Measurements from ENCODE around the gene CNOT3.
"Not testable (repeated sequence)": the region's sequence is repeated elsewhere in the genome, so short reads cannot be mapped to it uniquely, and the experiment has no call there.

Gene CNOT3

DNA sequence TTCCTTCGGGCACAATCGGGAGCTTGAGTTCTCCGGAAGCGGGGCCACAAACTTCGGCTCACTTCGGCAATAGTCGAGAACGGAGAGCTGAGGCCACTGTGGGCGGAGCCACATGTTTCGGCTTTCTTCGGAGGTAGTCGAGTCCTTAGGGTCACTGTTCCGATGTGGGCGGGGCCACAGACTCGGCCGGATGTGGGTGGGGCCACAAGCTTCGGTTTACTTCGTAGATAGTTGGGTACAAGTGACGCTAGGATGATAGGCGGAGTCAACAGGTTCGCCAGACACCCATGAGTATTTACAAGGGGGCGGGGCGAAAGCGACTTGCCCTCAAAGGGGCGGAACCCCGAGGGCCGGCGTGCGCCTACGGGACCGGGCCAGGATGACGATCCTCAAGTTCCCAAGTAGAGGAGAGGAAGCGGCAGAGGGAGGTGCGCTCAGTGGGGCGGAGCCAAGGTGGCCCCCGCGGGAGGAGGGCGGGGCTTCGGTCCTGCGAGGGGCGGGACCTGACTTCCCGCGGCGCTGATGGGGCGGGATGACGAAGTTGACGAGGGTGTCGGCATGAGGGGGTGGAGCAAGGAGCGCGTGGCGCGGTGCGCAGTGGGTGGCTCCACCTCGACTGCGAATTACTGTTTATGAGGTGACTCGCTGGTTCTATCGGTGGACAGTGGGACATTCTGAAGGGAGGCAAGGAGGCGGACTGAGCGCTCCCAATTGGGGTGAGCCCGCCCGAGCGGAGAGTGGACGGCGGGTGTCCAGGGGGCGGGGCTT is 52.4 kb downstream of the CNOT3 start:
- peak; percentile 99 to 100 for DNase-seq (ENCODE audit: extremely low read depth in 1 of 2, low read depth in 1 of 2)

DNA sequence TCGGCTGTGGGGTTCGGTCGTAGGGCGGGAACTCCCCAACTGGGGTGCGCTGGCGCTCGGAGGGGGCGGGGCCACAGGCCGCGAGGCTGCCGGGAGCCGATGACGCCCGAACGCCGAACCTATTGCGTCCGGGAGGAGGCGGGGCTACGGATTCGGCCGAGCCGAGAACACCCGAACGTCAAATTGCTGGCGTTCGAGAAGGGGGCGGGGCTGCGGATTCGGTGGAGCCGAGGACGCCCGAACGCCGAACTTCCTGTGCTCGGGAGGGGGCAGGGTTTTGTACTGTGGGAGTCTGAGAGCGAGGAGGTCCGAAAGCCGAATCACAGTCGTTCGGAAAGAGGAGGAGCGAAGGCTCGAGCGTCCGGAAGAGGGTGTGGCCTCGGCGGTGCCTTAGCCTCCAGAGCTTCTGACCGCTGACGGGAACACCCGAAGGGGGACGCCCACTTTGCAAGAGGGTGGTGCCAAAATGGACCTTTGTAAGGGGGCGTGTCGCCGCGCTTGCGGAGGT is 53.0 kb downstream of the CNOT3 start:
- peak; percentile 99 to 100 for DNase-seq (ENCODE audit: extremely low read depth in 1 of 2, low read depth in 1 of 2)

DNA sequence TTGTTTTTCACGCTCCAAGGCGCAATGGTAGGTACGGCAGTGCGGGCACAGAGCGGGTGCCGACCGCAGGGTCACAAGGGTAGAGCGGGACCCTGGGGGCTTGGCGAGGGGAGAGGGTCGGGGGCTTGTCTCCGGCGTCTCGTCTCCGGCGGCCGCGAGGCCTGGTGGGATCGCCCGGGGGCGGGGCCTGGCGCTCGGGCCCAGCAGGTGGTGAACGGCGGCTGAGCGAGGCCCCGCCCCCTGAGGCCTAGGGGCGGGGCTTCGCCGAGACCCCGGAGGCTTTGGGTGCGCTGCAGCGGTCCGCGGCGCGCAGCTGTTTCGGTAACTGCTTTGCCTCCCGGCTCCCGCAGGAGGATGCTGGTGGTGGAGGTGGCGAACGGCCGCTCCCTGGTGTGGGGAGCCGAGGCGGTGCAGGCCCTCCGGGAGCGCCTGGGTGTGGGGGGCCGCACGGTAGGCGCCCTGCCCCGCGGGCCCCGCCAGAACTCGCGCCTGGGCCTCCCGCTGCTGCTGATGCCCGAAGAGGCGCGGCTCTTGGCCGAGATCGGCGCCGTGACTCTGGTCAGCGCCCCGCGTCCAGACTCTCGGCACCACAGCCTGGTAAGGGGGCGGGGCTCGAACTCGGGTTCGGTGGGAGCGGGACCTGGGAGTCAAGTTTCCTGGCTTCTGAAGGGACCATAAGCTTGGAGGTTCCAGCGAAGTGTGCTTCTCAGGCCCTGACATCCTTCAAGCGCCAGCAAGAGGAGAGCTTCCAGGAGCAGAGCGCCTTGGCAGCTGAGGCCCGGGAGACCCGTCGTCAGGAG is 53.6 kb downstream of the CNOT3 start, which contains the start of gene TSEN34:
TSS of gene TSEN34 (plus strand) at position 298 of the 800 bp plus-strand sequence. CDS start at position 355, 57 bp downstream.
- DNase-seq (ENCODE audit: extremely low read depth in 1 of 2, low read depth in 1 of 2) = peak in 1 of 2 donors; percentile 80

DNA sequence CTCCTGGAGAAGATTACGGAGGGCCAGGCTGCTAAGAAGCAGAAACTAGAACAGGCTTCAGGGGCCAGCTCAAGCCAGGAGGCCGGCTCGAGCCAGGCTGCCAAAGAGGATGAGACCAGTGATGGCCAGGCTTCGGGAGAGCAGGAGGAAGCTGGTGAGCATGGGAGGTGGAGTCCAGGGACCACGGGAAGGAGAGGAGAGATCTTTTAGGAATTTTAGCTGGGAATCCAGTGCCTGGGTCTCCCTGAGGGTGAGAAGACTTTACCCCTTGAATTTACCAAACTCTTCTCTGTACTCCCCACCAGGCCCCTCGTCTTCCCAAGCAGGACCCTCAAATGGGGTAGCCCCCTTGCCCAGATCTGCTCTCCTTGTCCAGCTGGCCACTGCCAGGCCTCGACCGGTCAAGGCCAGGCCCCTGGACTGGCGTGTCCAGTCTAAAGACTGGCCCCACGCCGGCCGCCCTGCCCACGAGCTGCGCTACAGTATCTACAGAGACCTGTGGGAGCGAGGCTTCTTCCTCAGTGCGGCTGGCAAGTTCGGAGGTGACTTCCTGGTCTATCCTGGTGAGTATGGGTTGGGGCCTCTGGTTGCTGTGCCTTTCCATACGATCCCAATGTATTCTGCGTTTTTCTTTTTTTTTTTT is 54.4 kb downstream of the CNOT3 start:
- DNase-seq (ENCODE audit: extremely low read depth in 1 of 2, low read depth in 1 of 2) = no peak

DNA sequence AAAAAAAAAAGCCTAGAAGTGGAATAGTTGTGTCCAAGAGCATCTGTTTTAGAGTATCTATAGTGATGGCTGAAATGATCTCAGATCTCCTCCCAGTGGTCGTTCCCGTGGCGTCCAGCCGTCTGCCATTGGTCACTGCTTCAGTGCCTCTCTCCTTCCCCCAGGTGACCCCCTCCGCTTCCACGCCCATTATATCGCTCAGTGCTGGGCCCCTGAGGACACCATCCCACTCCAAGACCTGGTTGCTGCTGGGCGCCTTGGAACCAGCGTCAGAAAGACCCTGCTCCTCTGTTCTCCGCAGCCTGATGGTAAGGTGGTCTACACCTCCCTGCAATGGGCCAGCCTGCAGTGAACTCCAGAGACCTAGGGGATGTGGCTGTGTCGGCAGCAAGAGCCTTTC is 55.4 kb downstream of the CNOT3 start:
- no peak for DNase-seq (ENCODE audit: extremely low read depth in 1 of 2, low read depth in 1 of 2)

DNA sequence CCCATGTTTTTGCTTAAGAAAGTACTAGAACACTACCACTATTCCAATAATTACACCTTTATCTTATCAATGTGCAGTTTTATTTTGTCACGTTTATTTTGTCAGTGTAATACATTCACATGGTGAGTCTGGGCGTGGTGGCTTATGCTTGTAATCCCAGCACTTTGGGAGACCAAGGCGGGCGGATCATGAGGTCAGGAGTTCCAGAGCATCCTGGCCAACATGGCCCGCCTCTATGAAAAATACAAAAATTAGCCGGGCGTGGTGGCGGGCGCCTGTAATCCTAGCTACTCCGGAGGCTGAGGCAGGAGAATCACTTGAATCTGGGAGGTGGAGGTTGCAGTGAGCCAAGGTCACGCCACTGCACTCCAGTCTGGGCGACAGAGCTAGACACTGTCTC is 56.9 kb downstream of the CNOT3 start:
- not testable (repeated sequence) for DNase-seq (ENCODE audit: extremely low read depth in 1 of 2, low read depth in 1 of 2)

DNA sequence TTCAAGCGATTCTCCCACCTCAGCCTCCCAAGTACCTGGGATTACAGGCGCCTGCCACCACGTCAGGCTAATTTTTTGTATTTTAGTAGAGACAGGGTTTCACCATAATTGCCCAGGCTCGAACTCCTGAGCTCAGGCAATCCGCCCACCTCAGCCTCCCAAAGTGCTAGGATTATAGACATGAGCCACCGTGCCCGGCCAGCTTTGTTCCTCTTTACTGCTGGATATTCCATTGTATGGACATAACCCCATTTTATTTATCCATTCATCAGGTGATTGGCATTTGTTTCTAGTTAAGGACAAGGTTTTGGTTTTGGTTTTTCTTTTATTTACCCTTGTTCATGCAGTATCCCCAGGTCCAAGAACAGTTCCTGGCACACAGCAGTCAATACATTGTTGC is 59.0 kb downstream of the CNOT3 start:
- no peak for DNase-seq (ENCODE audit: extremely low read depth in 1 of 2, low read depth in 1 of 2)

DNA sequence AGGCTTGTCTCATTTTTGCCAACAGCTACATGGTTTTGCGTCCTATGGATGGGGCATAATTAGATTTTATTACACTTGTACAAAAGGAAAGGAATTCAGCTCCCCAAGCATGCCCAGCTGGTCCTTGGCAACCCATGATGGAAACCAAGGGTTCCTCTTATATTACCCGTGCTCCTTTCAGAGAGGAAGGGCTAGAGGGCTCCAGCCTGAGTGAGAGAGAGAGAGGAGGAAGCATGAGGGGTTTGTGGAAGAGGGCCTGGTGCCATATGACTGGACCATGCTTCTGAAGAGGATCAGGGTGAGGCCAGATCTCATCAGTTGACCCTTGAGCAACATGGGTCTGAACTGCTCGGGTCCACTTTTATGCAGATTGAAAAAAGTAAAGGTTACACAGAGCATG is 59.6 kb downstream of the CNOT3 start:
- DNase-seq (ENCODE audit: extremely low read depth in 1 of 2, low read depth in 1 of 2) = no peak

DNA sequence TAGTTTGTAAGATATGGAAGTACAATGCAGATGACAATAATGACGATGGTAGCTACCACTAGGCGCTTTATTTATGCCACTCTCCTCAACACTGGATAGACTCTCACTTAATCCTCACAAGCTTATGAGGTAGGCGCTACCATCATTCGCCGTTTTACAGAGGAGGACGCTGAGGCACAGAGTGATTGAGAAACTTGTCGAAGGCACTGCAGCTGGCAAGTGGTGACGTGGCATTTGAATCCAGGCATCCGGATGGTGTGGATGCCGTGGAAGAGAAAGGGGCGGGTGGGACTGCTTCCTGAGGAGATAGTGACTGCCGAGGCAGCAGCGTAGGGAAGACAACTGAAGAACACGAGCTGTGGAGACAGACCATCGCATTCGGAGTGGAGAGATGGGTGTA is 61.8 kb downstream of the CNOT3 start:
- DNase-seq (ENCODE audit: extremely low read depth in 1 of 2, low read depth in 1 of 2) = no peak

DNA sequence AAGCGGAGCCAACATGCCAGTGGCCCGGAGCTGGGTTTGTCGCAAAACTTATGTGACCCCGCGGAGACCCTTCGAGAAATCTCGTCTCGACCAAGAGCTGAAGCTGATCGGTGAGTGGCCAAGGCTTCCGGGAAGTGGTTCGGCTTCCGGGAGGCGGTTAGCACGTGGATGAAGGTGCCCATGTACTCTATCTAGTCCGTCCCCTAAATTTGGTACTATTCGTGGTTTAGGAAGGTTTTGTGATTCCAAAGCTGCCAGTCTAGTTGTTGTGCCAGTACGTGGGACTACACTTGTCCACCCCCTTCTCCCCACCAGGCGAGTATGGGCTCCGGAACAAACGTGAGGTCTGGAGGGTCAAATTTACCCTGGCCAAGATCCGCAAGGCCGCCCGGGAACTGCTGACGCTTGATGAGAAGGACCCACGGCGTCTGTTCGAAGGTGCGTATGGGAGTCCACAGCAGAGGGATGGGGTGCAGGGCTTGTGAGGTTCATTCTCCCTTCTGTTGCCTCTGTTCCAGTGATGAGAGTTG is 63.7 kb downstream of the CNOT3 start:
- no peak for DNase-seq (ENCODE audit: extremely low read depth in 1 of 2, low read depth in 1 of 2)

DNA sequence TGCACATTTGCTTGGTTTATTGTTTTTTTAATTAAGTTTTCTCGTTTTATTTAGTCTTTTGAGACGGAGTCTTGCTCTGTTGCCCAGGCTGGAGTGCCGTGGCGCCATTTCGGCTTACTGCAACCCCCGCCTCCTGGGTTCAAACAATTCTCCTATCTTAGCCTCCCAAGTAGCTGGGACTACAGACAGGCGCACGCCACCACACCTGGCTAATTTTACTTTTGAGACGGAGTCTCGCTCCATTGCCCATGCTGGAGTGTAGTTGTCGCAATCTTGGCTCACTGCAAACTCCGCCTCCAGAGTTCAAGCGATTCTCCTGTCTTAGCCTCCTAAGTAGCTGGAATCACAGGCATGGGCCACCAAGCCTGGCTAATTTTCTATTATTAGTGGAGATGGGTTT is 64.4 kb downstream of the CNOT3 start:
- no peak for DNase-seq (ENCODE audit: extremely low read depth in 1 of 2, low read depth in 1 of 2)

DNA sequence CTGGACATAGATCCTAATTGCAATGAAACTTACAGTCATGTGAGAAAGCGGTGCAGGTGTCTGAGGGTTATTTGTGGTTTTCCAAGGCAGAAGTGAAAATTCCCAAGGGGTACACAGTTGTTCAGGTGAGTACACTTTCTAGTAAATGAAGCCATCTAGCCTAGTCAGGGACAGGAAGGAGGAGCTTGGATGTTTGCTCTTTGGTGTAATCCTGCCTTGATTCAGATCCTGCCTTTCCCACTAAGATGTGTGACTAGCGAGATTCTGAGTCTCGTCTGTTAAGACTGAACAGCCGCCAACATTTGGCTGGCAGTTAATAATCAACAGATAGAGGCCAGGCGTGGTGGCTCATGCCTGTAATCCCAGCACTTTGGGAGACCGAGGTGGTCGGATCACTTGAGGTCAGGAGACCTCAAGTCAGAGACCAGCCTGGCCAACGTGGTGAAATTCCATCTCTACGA is 65.6 kb downstream of the CNOT3 start:
- DNase-seq (ENCODE audit: extremely low read depth in 1 of 2, low read depth in 1 of 2) = no peak

DNA sequence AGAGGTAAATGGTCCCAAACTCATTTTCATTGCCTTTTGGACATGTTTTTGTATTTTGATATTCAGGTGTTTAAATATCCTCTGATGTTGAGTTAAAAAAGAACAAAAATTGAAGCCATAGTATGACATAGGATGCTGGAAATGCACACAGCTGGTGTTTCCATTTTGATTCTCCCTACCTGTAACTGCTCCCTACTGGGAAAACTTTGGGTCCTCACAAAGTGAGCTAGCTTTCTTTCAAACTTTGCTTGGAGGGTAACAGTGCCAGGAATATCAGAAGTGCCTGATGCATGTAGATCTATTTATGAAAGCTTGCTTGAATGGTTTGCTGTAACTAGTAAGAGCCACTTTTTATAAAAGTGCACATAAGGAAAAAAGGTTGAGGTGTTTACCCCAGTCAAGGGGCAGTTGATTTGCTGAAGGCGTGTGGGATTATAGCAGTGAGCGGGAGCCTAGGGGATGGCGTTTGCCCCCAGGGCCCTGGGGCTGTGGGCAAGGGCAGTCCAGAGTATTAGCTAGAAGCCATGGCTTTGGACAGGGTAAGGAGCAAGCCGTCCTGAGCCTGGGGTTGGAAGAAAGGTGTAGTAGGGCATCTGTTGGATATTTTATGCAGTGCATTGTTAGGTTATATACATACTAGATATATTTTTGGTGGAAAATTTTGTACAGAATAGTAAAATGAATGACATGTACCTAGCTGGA is 67.4 kb downstream of the CNOT3 start:
- DNase-seq (ENCODE audit: extremely low read depth in 1 of 2, low read depth in 1 of 2) = no peak
